PC-9 (cell line): ENCODE data around the gene HMBS. TPM values are rescaled to one million over a fixed set of nuclear protein-coding genes. Genes with fewer than 3 reads are reported as not detected.
"Not testable (repeated sequence)": the region's sequence is repeated elsewhere in the genome, so short reads cannot be mapped to it uniquely, and the experiment has no call there.

Source experiments
- Bru-seq: library from RNA; stranded (reverse); fragments of 400-500 nt; gene quantifications from one replicate; lab custom pipeline; 2021; lab: Mats Ljungman, UMichigan
- BruChase-seq, 2 experiments: library from RNA; stranded (reverse); fragments of 400-500 nt; gene quantifications; one replicate each; lab custom pipeline; 2021; lab: Mats Ljungman, UMichigan
- BruUV-seq: library from RNA; stranded (reverse); fragments of 400-500 nt; replicated peaks from 2 replicates; lab custom pipeline; 2021; lab: Mats Ljungman, UMichigan
- CTCF ChIA-PET: fragments of 300-600 bp; sonication (Branson Sonifier 250); formaldehyde crosslinking; loops from one replicate; lab custom pipeline; 2022; ENCODE audit warnings: antibody characterized with exemption; lab: Charles Lee
- POLR2A ChIA-PET: fragments of 300-600 bp; sonication (Branson Sonifier 250); formaldehyde crosslinking; loops from one replicate; lab custom pipeline; 2022; ENCODE audit warnings: antibody characterized with exemption; ENCODE audit not compliant: unreplicated experiment; lab: Charles Lee
- DNase-seq, 2 experiments: peaks; one replicate each; pipeline versions ENCODE4 v3.0.0 to v3.0.0-alpha.2; 2015 to 2022; ENCODE audit warnings: mixed read lengths in 1 of 2
- H2AFZ ChIP-seq: fragments of 200-600 bp; sonication (generic); 2 replicates; pipeline ENCODE4 v1.8.1; 2017; ENCODE audit warnings: antibody characterized with exemption
- H3F3A ChIP-seq: fragments of 200-600 bp; sonication (generic); 2 replicates; pipeline ENCODE4 v1.8.1; 2017; ENCODE audit warnings: antibody characterized with exemption, mild to moderate bottlenecking, low read depth; ENCODE audit not compliant: insufficient read depth
- H3K27ac ChIP-seq: fragments of 200-600 bp; sonication (generic); 2 replicates; pipeline ENCODE4 v1.6.1; 2016; ENCODE audit warnings: mixed run types
- H3K27me3 ChIP-seq: fragments of 200-600 bp; sonication (generic); 2 replicates; pipeline ENCODE4 v1.6.1; 2016; ENCODE audit warnings: low read depth, mixed run types; ENCODE audit not compliant: insufficient read depth
- H3K36me3 ChIP-seq: fragments of 200-600 bp; sonication (generic); 2 replicates; pipeline ENCODE4 v1.6.1; 2016; ENCODE audit warnings: low read depth, mixed run types
- H3K4me1 ChIP-seq: fragments of 200-600 bp; sonication (generic); replicated peaks from 2 replicates; pipeline ENCODE4 v1.6.1; 2016; ENCODE audit warnings: mixed run types; ENCODE audit not compliant: insufficient read depth
- H3K4me2 ChIP-seq: fragments of 200-600 bp; sonication (generic); 2 replicates; pipeline ENCODE4 v1.6.1; 2017; ENCODE audit warnings: mixed run types
- H3K4me3 ChIP-seq: fragments of 200-600 bp; sonication (generic); 2 replicates; pipeline ENCODE4 v1.6.1; 2016; ENCODE audit warnings: mixed run types
- H3K79me2 ChIP-seq: fragments of 200-600 bp; sonication (generic); 2 replicates; pipeline ENCODE4 v1.6.1; 2017; ENCODE audit warnings: low read depth, mixed run types
- H3K9me2 ChIP-seq: fragments of 200-600 bp; sonication (generic); 2 replicates; pipeline ENCODE4 v1.8.1; 2017; ENCODE audit warnings: mild to moderate bottlenecking; ENCODE audit not compliant: insufficient read depth
- H3K9me3 ChIP-seq: fragments of 200-600 bp; sonication (generic); 2 replicates; pipeline ENCODE4 v1.8.1; 2016; ENCODE audit warnings: low read depth; ENCODE audit not compliant: insufficient read depth
- H4K20me1 ChIP-seq: fragments of 200-600 bp; sonication (generic); 2 replicates; pipeline ENCODE4 v1.8.1; 2017; ENCODE audit not compliant: insufficient read depth
- EZH2 ChIP-seq: fragments of 200-600 bp; sonication (generic); IDR thresholded peaks from 2 replicates; pipeline ENCODE4 v1.8.0; 2017; ENCODE audit warnings: antibody characterized with exemption, low read depth
- intact Hi-C: fragments of 100-400 bp; cut with micrococcal nuclease; formaldehyde crosslinking; loops from one replicate; pipeline ENCODE4 v1.10.0; 2022; ENCODE audit not compliant: unreplicated experiment
- long read RNA-seq: library from polyadenylated mRNA; stranded (forward); transcript quantifications from one replicate; pipeline ENCODE4 v2.0.0, GENCODE V29; 2022
- total RNA-seq: library from RNA; stranded (reverse); gene quantifications from 2 replicates; pipeline ENCODE4 v1.2.3, GENCODE V29; 2021
- TF ChIP-seq, protein P1 (sequence below): fragments of 200-600 bp; sonication (generic); conservative IDR thresholded peaks from 2 replicates; pipeline ENCODE4 v1.6.1; 2017; ENCODE audit warnings: mixed run types, antibody characterized with exemption, mild to moderate bottlenecking, moderate library complexity

HMBS gene
- 49.3 and 54.9 TPM in 2 replicates for total RNA-seq
- Bru-seq, nascent RNA = percentile 76 among the genes with signal in this experiment
- BruChase-seq, experiment 1, labeled RNA remaining after a 2-hour chase = percentile 69 among the genes with signal in this experiment
- percentile 76 among the genes with signal in this experiment for BruChase-seq, experiment 2, labeled RNA remaining after a 6-hour chase
- long read RNA-seq, transcript HMBS-201 (14 exons, 1,501 nt) = major isoform, 105 of 133 reads
- long read RNA-seq, transcript HMBS-221 (13 exons, 1,351 nt) = minor isoform, 8 of 133 reads
- long read RNA-seq, partial matches to known transcripts = 2 of 133 reads
- long read RNA-seq, other reads (novel, unspliced or antisense) = 15 of 133 reads

DNA sequence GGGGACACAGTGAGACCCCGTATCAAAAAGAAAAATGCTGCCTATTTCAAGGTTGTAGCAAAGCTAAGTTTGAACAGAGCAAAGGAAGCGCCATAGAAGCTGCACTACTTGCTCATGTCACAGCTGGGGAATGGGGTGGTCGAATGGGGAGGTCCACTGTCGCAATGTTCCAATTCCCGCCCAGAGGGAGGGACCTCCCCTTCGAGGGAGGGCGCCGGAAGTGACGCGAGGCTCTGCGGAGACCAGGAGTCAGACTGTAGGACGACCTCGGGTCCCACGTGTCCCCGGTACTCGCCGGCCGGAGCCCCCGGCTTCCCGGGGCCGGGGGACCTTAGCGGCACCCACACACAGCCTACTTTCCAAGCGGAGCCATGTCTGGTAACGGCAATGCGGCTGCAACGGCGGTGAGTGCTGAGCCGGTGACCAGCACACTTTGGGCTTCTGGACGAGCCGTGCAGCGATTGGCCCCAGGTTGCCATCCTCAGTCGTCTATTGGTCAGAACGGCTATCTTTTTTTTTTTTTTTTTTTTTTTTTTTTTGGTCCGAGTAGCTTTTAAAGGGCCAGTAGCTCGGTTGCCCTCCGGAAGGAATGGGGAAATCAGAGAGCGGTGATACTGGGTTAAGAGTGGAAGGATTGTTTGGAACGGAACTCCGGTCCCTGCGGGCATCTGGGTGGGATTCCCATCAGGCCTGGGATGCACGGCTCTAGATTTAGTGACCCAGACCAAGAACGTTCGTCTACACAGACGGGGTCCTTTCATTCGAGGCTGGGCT, at the start of gene HMBS:
HMBS (plus strand) TSS at position 219 of the 774 bp plus-strand sequence; CDS start at position 372, 153 bp downstream.
- peaks cover 10% of the 10 kb centered on the region; the same call in 1 of the 2 replicates for H3K36me3 ChIP-seq
- peaks cover 24% of the 10 kb centered on the region for H3K4me1 ChIP-seq
- H3K27me3 ChIP-seq = no peaks in the 10 kb centered on the region
- TF ChIP-seq EZH2 = no peak
- TF ChIP-seq, protein P1, sequence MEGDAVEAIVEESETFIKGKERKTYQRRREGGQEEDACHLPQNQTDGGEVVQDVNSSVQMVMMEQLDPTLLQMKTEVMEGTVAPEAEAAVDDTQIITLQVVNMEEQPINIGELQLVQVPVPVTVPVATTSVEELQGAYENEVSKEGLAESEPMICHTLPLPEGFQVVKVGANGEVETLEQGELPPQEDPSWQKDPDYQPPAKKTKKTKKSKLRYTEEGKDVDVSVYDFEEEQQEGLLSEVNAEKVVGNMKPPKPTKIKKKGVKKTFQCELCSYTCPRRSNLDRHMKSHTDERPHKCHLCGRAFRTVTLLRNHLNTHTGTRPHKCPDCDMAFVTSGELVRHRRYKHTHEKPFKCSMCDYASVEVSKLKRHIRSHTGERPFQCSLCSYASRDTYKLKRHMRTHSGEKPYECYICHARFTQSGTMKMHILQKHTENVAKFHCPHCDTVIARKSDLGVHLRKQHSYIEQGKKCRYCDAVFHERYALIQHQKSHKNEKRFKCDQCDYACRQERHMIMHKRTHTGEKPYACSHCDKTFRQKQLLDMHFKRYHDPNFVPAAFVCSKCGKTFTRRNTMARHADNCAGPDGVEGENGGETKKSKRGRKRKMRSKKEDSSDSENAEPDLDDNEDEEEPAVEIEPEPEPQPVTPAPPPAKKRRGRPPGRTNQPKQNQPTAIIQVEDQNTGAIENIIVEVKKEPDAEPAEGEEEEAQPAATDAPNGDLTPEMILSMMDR = no peak
- H3K4me3 ChIP-seq = peak within 1 kb of the TSS; percentile 86
- peak within 1 kb of the TSS; percentile 53 for H3K27ac ChIP-seq
- intact Hi-C loops = no loop called here
- peaks cover 3% of the 10 kb centered on the region; the same call in 1 of the 2 replicates for H4K20me1 ChIP-seq
- peak within 1 kb of the TSS; percentile 95 for H2AFZ ChIP-seq
- H3F3A ChIP-seq = peaks cover 43% of the 10 kb centered on the region
- peak; percentile 92 to 94 for DNase-seq
- H3K4me2 ChIP-seq = peak within 1 kb of the TSS; percentile 98
- TSS peak; percentile 60 for BruUV-seq
- ChIA-PET CTCF (interaction anchor here (0.6 to 1.8 kb wide), 5 partner anchors 10 to 84 kb away, joined by 3 to 16 read pairs (median 5); partner anchors contain the start of genes C2CD2L, DPAGT1 and VPS11), POLR2A (interaction anchor here (0.5 to 1.2 kb wide), 14 partner anchors 14 to 799 kb away, joined by 3 to 29 read pairs (median 6); partner anchors contain the start of genes DPAGT1, HINFP and VPS11)
- H3K9me3 ChIP-seq = no peaks in the 10 kb centered on the region
- no peaks in the 10 kb centered on the region for H3K9me2 ChIP-seq
- peaks cover 23% of the 10 kb centered on the region for H3K79me2 ChIP-seq

DNA sequence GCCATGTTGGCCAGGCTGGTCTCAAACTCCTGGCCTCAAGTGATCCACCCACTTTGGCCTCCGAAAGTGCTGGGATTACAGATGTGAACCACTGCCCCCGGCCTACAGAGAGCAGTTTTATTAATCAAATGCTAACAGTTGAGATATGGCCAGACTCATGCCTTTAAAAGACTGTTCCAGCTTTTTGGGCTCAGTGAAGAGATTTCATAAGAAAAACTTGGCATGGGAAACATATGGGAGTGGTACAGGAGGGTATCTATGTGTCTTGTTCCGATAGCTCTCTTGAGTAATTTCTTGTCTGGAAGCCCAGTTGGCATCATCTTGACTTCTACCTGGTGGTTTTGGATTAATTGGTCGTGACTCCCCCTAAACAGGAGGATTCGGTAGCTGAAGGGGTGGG, 45.8 kb upstream of the HMBS start:
- no peak overlapping the region for H3K27ac ChIP-seq
- H2AFZ ChIP-seq = no peak overlapping the region
- TF ChIP-seq, protein P1 = no peak
- no peak for TF ChIP-seq EZH2
- H3K36me3 ChIP-seq = no peaks in the 10 kb centered on the region
- DNase-seq = no peak
- ChIA-PET CTCF (no interaction called here), POLR2A (interaction anchor here (0.7 kb wide), 1 partner anchor 8 kb away, joined by 3 read pairs; the partner anchor contains the start of gene SLC37A4)
- no peaks in the 10 kb centered on the region for H3K9me3 ChIP-seq
- H3K27me3 ChIP-seq = no peaks in the 10 kb centered on the region
- no peaks in the 10 kb centered on the region for H4K20me1 ChIP-seq
- no peak overlapping the region for H3K4me3 ChIP-seq
- intact Hi-C loops = no loop called here
- H3K79me2 ChIP-seq = no peaks in the 10 kb centered on the region
- no peak overlapping the region for H3K4me2 ChIP-seq
- H3K9me2 ChIP-seq = no peaks in the 10 kb centered on the region
- peaks cover 24% of the 10 kb centered on the region for H3F3A ChIP-seq
- no peaks in the 10 kb centered on the region for H3K4me1 ChIP-seq
- BruUV-seq = no TSS peak

DNA sequence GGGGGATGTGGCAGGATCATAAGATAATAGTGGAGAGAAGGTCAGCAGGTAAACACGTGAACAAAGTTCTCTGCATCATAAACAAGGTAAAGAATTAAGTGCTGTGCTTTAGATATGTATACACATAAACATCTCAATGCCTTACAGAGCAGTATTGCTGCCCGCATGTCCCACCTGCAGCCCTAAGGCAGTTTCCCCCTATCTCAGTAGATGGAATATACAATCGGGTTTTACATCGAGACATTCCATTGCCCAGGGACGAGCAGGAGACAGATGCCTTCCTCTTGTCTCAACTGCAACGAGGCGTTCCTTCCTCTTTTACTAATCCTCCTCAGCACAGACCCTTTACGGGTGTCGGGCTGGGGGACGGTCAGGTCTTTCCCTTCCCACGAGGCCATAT, 45.2 kb upstream of the HMBS start:
- POLR2A ChIA-PET, H3K27me3 ChIP-seq, H2AFZ ChIP-seq, CTCF ChIA-PET, BruUV-seq, H3K4me3 ChIP-seq, H4K20me1 ChIP-seq, H3K79me2 ChIP-seq, H3K4me1 ChIP-seq, H3K27ac ChIP-seq, H3K4me2 ChIP-seq, intact Hi-C loops, H3K9me2 ChIP-seq, DNase-seq, H3K9me3 ChIP-seq, H3K36me3 ChIP-seq: not testable (repeated sequence)
- peaks cover 25% of the 10 kb centered on the region for H3F3A ChIP-seq
